ENCODE measurements around the gene SPATA12. TPM values are rescaled to one million over a fixed set of nuclear protein-coding genes. Genes with fewer than 3 reads are reported as not detected.

The SPATA12 gene
- total RNA-seq, 1 experiment from 2014 or later, result 0.47 TPM

- H3K9me2 ChIP-seq (replicated peaks; ENCODE audit: low read length), result no peaks in the 10 kb centered on the region
- H3K9me3 ChIP-seq (ENCODE audit: low read length), result no peaks in the 10 kb centered on the region
- no peaks in the 10 kb centered on the region for H3K27me3 ChIP-seq (ENCODE audit: low read length)
- no peaks in the 10 kb centered on the region for H3K79me2 ChIP-seq (ENCODE audit: low read length)
- TF ChIP-seq CTCF (conservative IDR thresholded peaks at IDR 0.05; ENCODE audit: low read depth, low read length) (no peak), EZH2phosphoT487 (IDR thresholded peaks at IDR 0.05; ENCODE audit: borderline replicate concordance, low read length) (no peak), EZH2 (IDR thresholded peaks at IDR 0.05; ENCODE audit: low read length, unreplicated experiment) (no peak)
- POLR2A ChIA-PET (ENCODE audit: unreplicated experiment), result no interaction called here
- DNase-seq (no peak), ATAC-seq (no peak)
- no peak overlapping the region for H3K27ac ChIP-seq (ENCODE audit: low read length)
- H3K4me2 ChIP-seq (ENCODE audit: low read length), result no peak overlapping the region
- H3K4me1 ChIP-seq (ENCODE audit: insufficient read depth, low read length), result no peaks in the 10 kb centered on the region
- no peak overlapping the region for H2AFZ ChIP-seq (ENCODE audit: low read length)
- no TSS peak for BruUV-seq (replicated peaks)
- intact Hi-C loops (cut with micrococcal nuclease), result no loop called here
- no peaks in the 10 kb centered on the region for H3F3A ChIP-seq (ENCODE audit: low read length, unreplicated experiment)
- no peaks in the 10 kb centered on the region for H3K36me3 ChIP-seq (ENCODE audit: low read depth, low read length)
- H4K20me1 ChIP-seq (ENCODE audit: low read length), result no peaks in the 10 kb centered on the region
- CTCF ChIA-PET, result no interaction called here
- no peak overlapping the region for H3K4me3 ChIP-seq (ENCODE audit: low read length)
- H3K9ac ChIP-seq (ENCODE audit: low read length), result no peak overlapping the region
Observed at GRCh38 chr3:57120040-57120439, 59.6 kb downstream of the SPATA12 start.

GRCh38 chr3:57120451-57121174, 60.1 kb downstream of the SPATA12 start:
- BruUV-seq (replicated peaks), result no TSS peak
- Histone ChIP-seq H3K36me3 (ENCODE audit: low read depth, low read length) (no peaks in the 10 kb centered on the region), H3K79me2 (ENCODE audit: low read length) (no peaks in the 10 kb centered on the region), H3K4me1 (ENCODE audit: insufficient read depth, low read length) (no peaks in the 10 kb centered on the region), H3K4me2 (ENCODE audit: low read length) (no peak overlapping the region), H3K27ac (ENCODE audit: low read length) (no peak overlapping the region), H3K27me3 (ENCODE audit: low read length) (no peaks in the 10 kb centered on the region), H2AFZ (ENCODE audit: low read length) (no peak overlapping the region), H4K20me1 (ENCODE audit: low read length) (no peaks in the 10 kb centered on the region), H3K4me3 (ENCODE audit: low read length) (no peak overlapping the region), H3K9me3 (ENCODE audit: low read length) (no peaks in the 10 kb centered on the region), H3F3A (ENCODE audit: low read length, unreplicated experiment) (no peaks in the 10 kb centered on the region), H3K9ac (ENCODE audit: low read length) (no peak overlapping the region), H3K9me2 (replicated peaks; ENCODE audit: low read length) (no peaks in the 10 kb centered on the region)
- no peak for DNase-seq
- intact Hi-C loops (cut with micrococcal nuclease), result no loop called here
- TF ChIP-seq EZH2 (IDR thresholded peaks at IDR 0.05; ENCODE audit: low read length, unreplicated experiment) (no peak), CTCF (conservative IDR thresholded peaks at IDR 0.05; ENCODE audit: low read depth, low read length) (no peak), EZH2phosphoT487 (IDR thresholded peaks at IDR 0.05; ENCODE audit: borderline replicate concordance, low read length) (no peak)
- ChIA-PET POLR2A (ENCODE audit: unreplicated experiment) (no interaction called here), CTCF (no interaction called here)
- ATAC-seq, result no peak

Other genes with a start within 250 kb of the SPATA12 start
- 3.1 and 3.7 TPM in 2 replicates for gene IL17RD, start 104.7 kb downstream of the SPATA12 start, total RNA-seq (2014; rRNA removed)
- gene HESX1, start 139.3 kb downstream of the SPATA12 start, total RNA-seq (2014; rRNA removed), result 3.9 TPM in 1 of 2 replicates, not detected in the other
- gene APPL1, start 167.1 kb downstream of the SPATA12 start, total RNA-seq (2014; rRNA removed), result 32.5 and 34.6 TPM in 2 replicates
- not detected in 2 replicates for gene ASB14, start 232.0 kb downstream of the SPATA12 start, total RNA-seq (2014; rRNA removed)